ENCODE results near the gene ANKRD36.
"Not testable (repeated sequence)": the region's sequence is repeated elsewhere in the genome, so short reads cannot be mapped to it uniquely, and the experiment has no call there.

ANKRD36 gene

DNA sequence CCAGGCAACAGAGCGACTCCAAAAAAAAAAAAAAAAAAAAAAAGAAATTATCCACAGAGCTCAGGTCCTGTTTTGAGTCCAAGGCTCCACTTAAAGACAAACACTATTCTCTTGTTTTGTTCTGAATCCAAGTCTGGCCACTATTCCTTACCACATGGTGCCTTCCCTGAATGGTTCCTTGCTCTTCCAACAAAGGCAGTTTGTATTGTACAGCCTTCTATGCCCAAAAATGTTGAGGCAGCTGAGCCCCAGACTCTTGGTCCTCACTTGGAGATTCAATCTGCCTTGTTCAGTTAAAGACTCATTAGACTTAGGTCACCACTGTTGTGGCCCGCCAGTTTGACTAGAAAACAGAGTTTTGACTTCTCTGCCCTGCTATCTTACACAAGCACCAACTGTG is 20.0 kb upstream of the ANKRD36 start:
- not testable (repeated sequence) for DNase-seq; H3K9me3 ChIP-seq; H3K4me3 ChIP-seq (ENCODE audit: low read depth, low read length); H3K27me3 ChIP-seq; H3K36me3 ChIP-seq; H3K4me1 ChIP-seq

GRCh38 chr2:97093983-97094771 is 18.8 kb upstream of the ANKRD36 start:
- DNase-seq; H3K36me3 ChIP-seq; H3K4me1 ChIP-seq; H3K27me3 ChIP-seq; H3K9me3 ChIP-seq; H3K4me3 ChIP-seq (ENCODE audit: low read depth, low read length): not testable (repeated sequence)

DNA sequence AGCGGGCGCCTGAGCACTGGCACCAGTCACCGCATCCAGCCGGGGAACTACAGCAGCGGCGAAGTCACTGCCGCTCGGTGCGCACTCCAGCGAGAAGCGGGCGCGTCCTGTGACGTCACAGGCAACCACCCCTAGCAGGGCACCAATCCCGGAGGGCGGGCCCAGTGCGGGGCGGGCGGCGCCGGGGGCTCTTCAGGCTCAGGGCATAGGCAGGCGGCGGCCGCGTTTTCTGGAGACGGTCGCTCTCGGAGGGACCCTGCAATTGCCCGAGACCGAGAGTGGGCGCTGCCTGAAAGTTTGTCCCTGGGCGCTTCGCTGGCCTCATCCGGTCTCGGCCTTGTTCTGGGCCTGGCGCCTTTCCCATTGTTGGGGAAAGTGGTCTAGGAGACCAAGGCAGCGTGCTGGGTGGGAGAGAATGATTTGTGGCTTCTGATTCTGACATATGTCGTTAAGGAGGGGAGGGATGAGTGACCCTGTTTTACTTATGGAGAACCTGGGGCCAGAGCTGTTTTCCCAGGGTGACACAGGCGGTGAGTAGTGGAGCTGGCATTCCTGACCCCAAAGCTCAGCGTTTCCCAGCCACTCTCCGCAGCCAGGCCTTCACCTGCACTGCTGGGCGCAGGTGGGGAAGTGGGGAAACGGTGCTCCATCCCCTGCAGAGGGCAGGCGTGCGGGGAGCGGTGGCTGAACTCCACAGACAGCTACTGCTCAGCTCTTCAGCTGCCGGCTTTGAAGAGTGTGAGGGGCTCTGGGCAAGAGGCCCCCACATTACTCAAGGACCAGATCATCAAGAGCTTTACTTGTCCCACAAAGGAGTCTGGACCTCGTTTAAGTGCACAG is 18.0 kb upstream of the ANKRD36 start, which contains the start of gene FAHD2B:
TSS of gene FAHD2B (minus strand) at position 111 of the 840 bp plus-strand sequence. CDS start 3,176 bp downstream, outside the sequence.
- not testable (repeated sequence) for H3K27me3 ChIP-seq; H3K4me1 ChIP-seq; H3K9me3 ChIP-seq; H3K4me3 ChIP-seq (ENCODE audit: low read depth, low read length); H3K36me3 ChIP-seq
- DNase-seq, result peak; percentile 73

DNA sequence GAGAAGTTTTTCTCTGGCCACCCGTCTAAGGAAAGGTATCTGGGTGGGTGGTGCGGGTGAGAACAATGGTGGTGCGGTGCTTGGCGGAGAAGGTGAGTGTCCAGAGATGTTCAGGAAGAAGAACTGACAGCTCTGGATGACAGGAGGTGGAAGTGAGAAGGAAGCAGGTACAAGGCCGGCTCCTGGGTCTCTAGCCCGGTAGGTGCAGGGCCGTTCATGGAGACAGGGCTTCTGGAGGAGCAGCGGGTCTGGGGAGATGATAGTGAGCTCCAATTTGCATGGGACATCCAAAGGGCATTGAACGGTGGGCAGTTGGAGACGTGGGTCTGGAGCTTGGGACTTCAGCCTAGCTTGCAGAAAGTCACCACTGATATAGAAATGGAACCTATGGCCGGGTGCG is 17.3 kb upstream of the ANKRD36 start:
- H3K27me3 ChIP-seq, result no peaks in the 10 kb centered on the region
- no peaks in the 10 kb centered on the region for H3K36me3 ChIP-seq
- no peak for DNase-seq
- TF ChIP-seq, protein P1, sequence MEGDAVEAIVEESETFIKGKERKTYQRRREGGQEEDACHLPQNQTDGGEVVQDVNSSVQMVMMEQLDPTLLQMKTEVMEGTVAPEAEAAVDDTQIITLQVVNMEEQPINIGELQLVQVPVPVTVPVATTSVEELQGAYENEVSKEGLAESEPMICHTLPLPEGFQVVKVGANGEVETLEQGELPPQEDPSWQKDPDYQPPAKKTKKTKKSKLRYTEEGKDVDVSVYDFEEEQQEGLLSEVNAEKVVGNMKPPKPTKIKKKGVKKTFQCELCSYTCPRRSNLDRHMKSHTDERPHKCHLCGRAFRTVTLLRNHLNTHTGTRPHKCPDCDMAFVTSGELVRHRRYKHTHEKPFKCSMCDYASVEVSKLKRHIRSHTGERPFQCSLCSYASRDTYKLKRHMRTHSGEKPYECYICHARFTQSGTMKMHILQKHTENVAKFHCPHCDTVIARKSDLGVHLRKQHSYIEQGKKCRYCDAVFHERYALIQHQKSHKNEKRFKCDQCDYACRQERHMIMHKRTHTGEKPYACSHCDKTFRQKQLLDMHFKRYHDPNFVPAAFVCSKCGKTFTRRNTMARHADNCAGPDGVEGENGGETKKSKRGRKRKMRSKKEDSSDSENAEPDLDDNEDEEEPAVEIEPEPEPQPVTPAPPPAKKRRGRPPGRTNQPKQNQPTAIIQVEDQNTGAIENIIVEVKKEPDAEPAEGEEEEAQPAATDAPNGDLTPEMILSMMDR (IDR thresholded peaks at IDR 0.05; ENCODE audit: low read depth, low read length), result no peak
- H3K4me3 ChIP-seq (ENCODE audit: low read depth, low read length), result no peak overlapping the region
- no peaks in the 10 kb centered on the region for H3K4me1 ChIP-seq
- no peaks in the 10 kb centered on the region for H3K9me3 ChIP-seq

DNA sequence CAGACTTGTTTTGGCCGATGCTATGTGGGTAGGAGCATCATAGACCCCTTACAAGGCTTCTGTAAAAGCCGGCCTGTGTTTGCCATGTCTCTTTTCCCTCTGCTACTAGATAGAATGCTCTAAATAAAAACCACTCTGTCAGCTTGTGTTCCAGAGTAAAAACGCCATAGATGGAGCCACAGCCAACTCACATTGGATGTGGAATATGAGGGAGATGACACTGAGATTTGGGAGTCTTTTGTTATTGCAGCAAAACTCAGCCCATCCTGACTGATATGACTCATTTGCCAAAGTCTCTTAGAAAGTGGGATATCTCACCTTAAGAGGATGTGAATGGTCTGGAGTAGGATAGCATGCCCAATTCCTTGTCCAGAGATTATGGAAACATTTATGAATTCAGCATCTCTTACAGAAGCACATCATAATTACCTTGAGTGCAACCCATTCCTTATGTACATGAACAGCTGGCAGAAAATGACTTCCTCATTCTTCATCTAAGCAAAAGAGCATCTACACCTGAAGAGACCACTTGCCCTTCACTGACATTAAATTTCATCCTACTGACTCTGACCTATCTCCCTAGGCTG is 14.1 kb upstream of the ANKRD36 start:
- DNase-seq; H3K4me1 ChIP-seq; H3K4me3 ChIP-seq (ENCODE audit: low read depth, low read length); H3K27me3 ChIP-seq; H3K36me3 ChIP-seq; H3K9me3 ChIP-seq: not testable (repeated sequence)

- H3K36me3 ChIP-seq; DNase-seq; H3K4me1 ChIP-seq; H3K27me3 ChIP-seq; H3K9me3 ChIP-seq; H3K4me3 ChIP-seq (ENCODE audit: low read depth, low read length): not testable (repeated sequence)
Observed at GRCh38 chr2:97106878-97107277, 6.1 kb upstream of the ANKRD36 start.

GRCh38 chr2:97111246-97111645 is 1.7 kb upstream of the ANKRD36 start:
- DNase-seq, result not testable (repeated sequence)

DNA sequence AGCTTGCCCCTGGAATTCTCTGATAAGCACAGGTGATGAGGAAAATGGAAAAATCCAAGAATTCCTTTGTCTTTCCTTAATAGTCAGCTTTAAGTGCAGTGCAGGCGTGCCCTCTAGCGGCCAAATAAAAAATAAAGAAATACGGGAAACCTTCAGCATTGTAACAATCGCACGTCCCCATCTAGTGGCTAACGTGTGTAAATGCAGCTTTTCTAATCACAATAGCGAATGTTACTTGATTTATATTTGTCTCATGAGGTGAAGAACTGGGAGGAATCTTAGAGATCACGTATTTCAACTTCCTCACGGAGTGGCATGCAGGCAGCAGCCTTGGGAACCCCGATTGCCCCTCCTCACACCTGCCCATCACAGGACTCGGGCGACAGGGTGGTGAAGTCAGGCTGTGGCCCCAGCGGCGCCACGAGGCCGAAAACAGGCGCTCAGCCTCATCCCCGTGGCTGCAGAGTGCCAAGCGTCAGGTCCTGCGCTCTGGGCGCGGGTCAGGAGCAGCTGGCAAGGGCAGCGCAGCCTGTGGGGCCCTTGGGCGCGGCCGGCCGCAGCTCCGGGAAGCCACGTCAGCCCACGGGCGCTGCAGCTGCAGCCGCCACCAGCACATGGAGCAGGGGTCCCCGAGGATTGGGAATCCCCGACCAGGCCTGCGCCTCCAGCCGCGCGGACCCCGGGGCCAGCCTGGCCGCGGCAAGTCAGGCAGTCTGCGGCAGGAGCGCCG is 468 bp upstream of the ANKRD36 start:
- not testable (repeated sequence) for H3K36me3 ChIP-seq, H3K27me3 ChIP-seq, H3K9me3 ChIP-seq, H3K4me1 ChIP-seq
- TF ChIP-seq, protein P1 (IDR thresholded peaks at IDR 0.05; ENCODE audit: low read depth, low read length), result peak; percentile 57
- peak overlapping the region; percentile 58 for H3K4me3 ChIP-seq (ENCODE audit: low read depth, low read length)
- DNase-seq, result peak; percentile 60

More at GRCh38 chr2:97111246-97111645, 1.7 kb upstream of the ANKRD36 start:
- H3K27me3 ChIP-seq; H3K36me3 ChIP-seq; H3K4me3 ChIP-seq (ENCODE audit: low read depth, low read length); H3K9me3 ChIP-seq; H3K4me1 ChIP-seq: not testable (repeated sequence)

DNA sequence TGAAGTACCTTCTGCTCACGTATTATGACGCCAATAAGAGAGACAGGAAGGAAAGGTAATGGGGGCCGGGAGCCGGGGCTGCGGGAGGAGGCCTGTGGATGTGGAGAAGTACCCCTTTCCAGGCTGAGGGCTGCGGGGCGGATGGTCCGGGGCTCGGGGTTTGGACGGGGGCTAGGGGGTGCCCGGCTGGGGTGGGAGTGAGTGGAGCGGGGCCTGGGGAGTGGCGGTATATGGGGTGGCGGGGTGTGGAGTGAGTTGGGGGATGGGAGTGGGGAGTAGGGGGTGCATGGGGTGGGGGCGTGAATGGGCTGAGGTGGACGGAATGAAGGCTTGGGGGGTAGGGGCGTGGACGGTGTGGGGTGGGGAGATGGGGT is 916 bp downstream of the ANKRD36 start:
- H3K36me3 ChIP-seq, H3K9me3 ChIP-seq, DNase-seq, H3K27me3 ChIP-seq, H3K4me1 ChIP-seq: not testable (repeated sequence)
- peak overlapping the region; percentile 58 for H3K4me3 ChIP-seq (ENCODE audit: low read depth, low read length)

- not testable (repeated sequence) for H3K9me3 ChIP-seq; DNase-seq; H3K27me3 ChIP-seq; H3K36me3 ChIP-seq; H3K4me1 ChIP-seq; H3K4me3 ChIP-seq (ENCODE audit: low read depth, low read length)
Observed at GRCh38 chr2:97129090-97129489, 16.1 kb downstream of the ANKRD36 start.

DNA sequence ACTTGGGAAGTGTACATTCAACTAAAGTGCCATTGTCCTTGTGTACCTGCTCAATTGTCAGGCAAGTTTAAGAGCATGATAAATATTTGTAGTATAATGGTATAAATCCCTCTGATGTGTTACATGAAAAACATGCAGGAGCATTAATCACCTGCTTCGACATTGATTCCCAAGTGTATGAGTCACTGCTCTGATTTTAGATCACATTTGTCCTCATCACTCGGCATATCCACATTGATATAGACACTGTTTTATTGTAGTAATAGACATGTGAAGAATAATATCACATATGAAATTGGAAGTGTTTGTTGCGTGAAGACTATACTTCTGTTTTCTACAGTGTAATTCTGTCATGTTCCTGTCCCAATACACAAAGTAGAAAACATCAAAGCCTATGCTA is 31.1 kb downstream of the ANKRD36 start:
- DNase-seq; H3K4me1 ChIP-seq; H3K9me3 ChIP-seq; H3K4me3 ChIP-seq (ENCODE audit: low read depth, low read length); H3K27me3 ChIP-seq; H3K36me3 ChIP-seq: not testable (repeated sequence)

DNA sequence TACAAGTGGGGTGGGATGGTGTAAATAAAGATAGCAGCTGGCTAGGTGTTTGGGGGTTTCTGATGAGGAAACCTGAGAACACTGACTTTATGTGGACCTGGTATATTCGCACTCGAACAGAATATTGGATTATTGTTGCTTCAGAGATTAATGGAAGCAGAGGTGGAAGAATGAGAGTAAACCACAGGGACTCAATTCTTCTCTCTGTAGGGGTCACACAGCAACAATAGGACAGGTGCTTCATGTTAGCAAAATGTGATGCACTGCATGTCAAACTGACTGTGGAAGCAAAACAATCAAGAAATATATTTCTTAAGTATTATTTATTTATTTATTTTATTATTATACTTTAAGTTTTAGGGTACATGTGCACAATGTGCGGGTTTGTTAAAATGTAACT is 53.6 kb downstream of the ANKRD36 start:
- H3K9me3 ChIP-seq; H3K27me3 ChIP-seq; H3K4me3 ChIP-seq (ENCODE audit: low read depth, low read length); H3K36me3 ChIP-seq; H3K4me1 ChIP-seq; DNase-seq: not testable (repeated sequence)

DNA sequence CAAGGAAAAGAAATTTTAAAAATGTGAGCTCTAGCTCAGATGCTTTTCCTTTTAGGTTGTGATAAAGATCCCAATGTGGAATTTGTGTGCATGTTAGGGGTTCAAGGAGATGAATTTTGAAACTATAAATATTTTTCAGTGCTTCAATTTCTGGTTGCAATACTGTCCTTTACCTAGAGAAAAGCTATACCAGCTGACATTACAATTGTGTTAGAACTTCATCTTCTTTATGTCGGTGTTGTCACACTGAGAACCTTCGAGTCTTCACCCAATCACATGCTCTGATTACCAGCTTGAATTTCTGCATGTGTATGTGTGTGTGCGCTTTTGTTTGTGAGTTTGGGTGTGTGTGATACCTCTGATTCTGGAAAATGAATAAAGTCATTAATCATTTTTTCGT is 55.0 kb downstream of the ANKRD36 start:
- not testable (repeated sequence) for H3K27me3 ChIP-seq, DNase-seq, H3K36me3 ChIP-seq

More for the DNA sequence above, 55.0 kb downstream of the ANKRD36 start:
- not testable (repeated sequence) for H3K4me1 ChIP-seq; H3K9me3 ChIP-seq; H3K4me3 ChIP-seq (ENCODE audit: low read depth, low read length)
